K562 (cell line): Measurements from ENCODE around the gene EMILIN1. TPM values are rescaled to one million over a fixed set of nuclear protein-coding genes. Genes with fewer than 3 reads are reported as not detected.
A peak's percentile ranks its signal among the peaks of the same experiment; 100 is the strongest.

Experiments
- ATAC-seq: fragments of 200-7000 bp; cut with Tn5 transposase; 3 replicates; pipeline ENCODE4 v1.9.1; 2020; ENCODE audit warnings: moderate library complexity
- BruUV-seq: library from RNA; stranded (reverse); fragments of 400-500 nt; replicated peaks from 2 replicates; lab custom pipeline; 2021; lab: Mats Ljungman, UMichigan
- CTCF ChIA-PET: fragments of 300-600 bp; formaldehyde crosslinking; extraction: SDS; loops from one replicate; lab custom pipeline; 2021; ENCODE audit warnings: low intra/inter-chr PET ratio; lab: Yijun Ruan, JAX
- POLR2A ChIA-PET: fragments of 300-600, 350-650 bp; sonication (Branson Sonifier 250); formaldehyde crosslinking; extraction: SDS; loops from one replicate; lab custom pipeline; 2021; ENCODE audit warnings: antibody characterized with exemption, inconsistent platforms; lab: Yijun Ruan, JAX
- DNase-seq, 4 experiments: peaks; one replicate each; pipeline versions ENCODE4 v3.0.0 to v3.0.0-alpha.2; 2011 to 2018; ENCODE audit warnings: low spot score in 3 of 4, mixed read lengths in 3 of 4; ENCODE audit errors: extremely low read depth in 1 of 4
- FAIRE-seq: peaks from 2 replicates; lab custom pipeline; 2011; peaks lifted over from hg19 to GRCh38; lab: Jason Lieb, UNC
- H2AFZ ChIP-seq: 2 replicates; pipeline ENCODE4 v1.6.0; 2011; ENCODE audit warnings: low read depth, low read length, control low read depth, inconsistent platforms
- H3K27ac ChIP-seq: fragments of 200-600 bp; 3 replicates; pipeline ENCODE4 v1.8.0; 2011; ENCODE audit warnings: low read depth, mild to moderate bottlenecking, control low read depth, inconsistent platforms, low read length, moderate library complexity, mixed read lengths; ENCODE audit errors: extremely low read depth
- H3K27me3 ChIP-seq, 2 experiments: fragments of 300-600 bp in 1 of 2; 2 replicates in 1 of 2; 3 replicates in 1 of 2; pipeline versions ENCODE4 v1.6.0 to v1.8.0; 2011; ENCODE audit warnings: inconsistent platforms in 2 of 2, low read length in 2 of 2, mild to moderate bottlenecking in 1 of 2, mixed read lengths in 1 of 2, moderate library complexity in 1 of 2; ENCODE audit not compliant: control insufficient read depth in 2 of 2, insufficient read depth in 2 of 2
- H3K36me3 ChIP-seq: fragments of 300-600 bp; 3 replicates; pipeline ENCODE4 v1.8.0; 2011; ENCODE audit warnings: mild to moderate bottlenecking, low read length, inconsistent platforms; ENCODE audit not compliant: control insufficient read depth, insufficient read depth
- H3K4me1 ChIP-seq, 2 experiments: fragments of 200-600 bp in 1 of 2; replicated peaks in 1 of 2; 2 replicates in 1 of 2; 3 replicates in 1 of 2; pipeline versions ENCODE4 v1.5.1 to v1.8.0; 2011; ENCODE audit warnings: inconsistent platforms in 2 of 2, low read length in 2 of 2, mild to moderate bottlenecking in 1 of 2, mixed read lengths in 1 of 2, moderate library complexity in 1 of 2; ENCODE audit not compliant: control insufficient read depth in 2 of 2, insufficient read depth in 2 of 2
- H3K4me2 ChIP-seq: 2 replicates; pipeline ENCODE4 v1.6.1; 2011; ENCODE audit warnings: low read length, control low read depth, inconsistent platforms, mixed read lengths; ENCODE audit not compliant: insufficient read depth
- H3K4me3 ChIP-seq: fragments of 200-600 bp; sonication (generic), shearing (Covaris generic); 2 replicates; pipeline ENCODE4 v1.5.1; 2016; ENCODE audit warnings: control low read depth, inconsistent platforms
- H3K79me2 ChIP-seq: fragments of 200-600 bp; 3 replicates; pipeline ENCODE4 v1.8.0; 2011; ENCODE audit warnings: low read length, inconsistent platforms; ENCODE audit not compliant: control insufficient read depth, insufficient read depth
- H3K9ac ChIP-seq, 2 experiments: 2 replicates each; pipeline versions ENCODE4 v1.6.0 to v1.6.1; 2011; ENCODE audit warnings: low read depth in 2 of 2, low read length in 2 of 2, control low read depth in 1 of 2, inconsistent platforms in 1 of 2, mild to moderate bottlenecking in 1 of 2, mixed read lengths in 1 of 2; ENCODE audit not compliant: insufficient read depth in 1 of 2
- H3K9me1 ChIP-seq: one replicate; pipeline ENCODE4 v1.6.0; 2011; ENCODE audit warnings: inconsistent platforms, mild to moderate bottlenecking, low read length, moderate library complexity; ENCODE audit not compliant: control insufficient read depth, insufficient read depth
- H3K9me3 ChIP-seq: replicated peaks from 2 replicates; pipeline ENCODE4 v1.5.1; 2011; ENCODE audit warnings: low read depth, low read length, inconsistent platforms; ENCODE audit not compliant: control insufficient read depth, insufficient read depth
- H4K20me1 ChIP-seq: replicated peaks from 2 replicates; pipeline ENCODE4 v1.6.1; 2011; ENCODE audit warnings: low read length, inconsistent platforms, mixed read lengths; ENCODE audit not compliant: control insufficient read depth, insufficient read depth
- BDP1 ChIP-seq: IDR thresholded peaks from 3 replicates; pipeline ENCODE4 v1.6.1; 2011; ENCODE audit not compliant: insufficient read length, insufficient read depth
- CBFA2T3 ChIP-seq: fragments of 450-650 bp; IDR thresholded peaks from 2 replicates; pipeline ENCODE4 v1.6.1; 2017
- CBX3 ChIP-seq, 2 experiments: IDR thresholded peaks; 1 replicate in 1 of 2; 2 replicates in 1 of 2; pipeline ENCODE4 v1.6.1; 2012; ENCODE audit warnings: inconsistent platforms in 2 of 2, low read length in 2 of 2, borderline replicate concordance in 1 of 2, control low read depth in 1 of 2
- CLOCK ChIP-seq: fragments of 250-450 bp; sonication (Bioruptor Pico); IDR thresholded peaks from 2 replicates; pipeline ENCODE4 v1.4.0; 2020; ENCODE audit warnings: mild to moderate bottlenecking, moderate library complexity, borderline replicate concordance
- E2F3 ChIP-seq: fragments of 250-450 bp; sonication (Bioruptor Pico); IDR thresholded peaks from 2 replicates; pipeline ENCODE4 v1.4.0; 2020; ENCODE audit warnings: mild to moderate bottlenecking
- ETV5 ChIP-seq: sonication (generic); formaldehyde crosslinking; IDR thresholded peaks from 2 replicates; pipeline ENCODE4 v1.4.0; 2020; ENCODE audit warnings: low read depth, mild to moderate bottlenecking, missing genetic modification reagents
- NFRKB ChIP-seq: fragments of 450-650 bp; IDR thresholded peaks from 2 replicates; pipeline ENCODE4 v1.6.1; 2016; ENCODE audit warnings: low read depth
- RBM14 ChIP-seq: fragments of 200-400 bp; formaldehyde crosslinking; IDR thresholded peaks from 2 replicates; pipeline ENCODE4 v1.6.1; 2018; ENCODE audit warnings: low read depth, mild to moderate bottlenecking, low read length, moderate library complexity, borderline replicate concordance; ENCODE audit not compliant: insufficient read depth
- RBM22 ChIP-seq: fragments of 200-400 bp; formaldehyde crosslinking; IDR thresholded peaks from 2 replicates; pipeline ENCODE4 v1.6.1; 2018; ENCODE audit warnings: low read length, low read depth; ENCODE audit not compliant: poor library complexity, severe bottlenecking
- SAFB ChIP-seq: fragments of 200-400 bp; formaldehyde crosslinking; IDR thresholded peaks from 2 replicates; pipeline ENCODE4 v1.6.1; 2017; ENCODE audit warnings: low read depth, low read length, borderline replicate concordance
- TAF1 ChIP-seq: IDR thresholded peaks from 2 replicates; pipeline ENCODE4 v1.6.1; 2011; ENCODE audit warnings: mild to moderate bottlenecking, low read length, moderate library complexity; ENCODE audit not compliant: insufficient read depth, control insufficient read depth, severe bottlenecking; ENCODE audit errors: extremely low read depth
- WGBS: fragments of 100-300 bp; shearing (Covaris generic); methylation state at CpG from one replicate; pipeline ENCODE4 v1.1.6; 2016; ENCODE audit warnings: low coverage, mixed read lengths; ENCODE audit not compliant: insufficient coverage; ENCODE audit errors: missing lambda C conversion rate; 5-methylcytosine and 5-hydroxymethylcytosine counted together
- in situ Hi-C: fragments of 300-500 bp; cut with MboI; formaldehyde crosslinking; loops from 4 replicates; pipeline ENCODE4 v1.15.0; 2018; ENCODE audit warnings: inconsistent platforms, mixed read lengths
- intact Hi-C: fragments of 100-400 bp; cut with micrococcal nuclease; formaldehyde crosslinking; loops from 2 replicates; pipeline ENCODE4 v1.14.2; 2022
- polyA plus RNA-seq, 8 experiments: library from polyadenylated mRNA; depleted of rRNA in 4 of 8; stranded (reverse) in 5 of 8; unstranded in 3 of 8; fragments of >200 nt; fragmentation: Nextera tagmentation in 2 of 8; fragmentation: Illumina TruSeq in 1 of 8; extraction: Ambion mirVana in 2 of 8; extraction: Trizol in 1 of 8; gene quantifications; 2 replicates each; pipeline versions ENCODE4 v1.2.1 to v1.2.3, GENCODE V29; 2011 to 2014; ENCODE audit warnings: inconsistent platforms in 1 of 8, missing spikeins in 1 of 8
- total RNA-seq, 7 experiments: library from RNA; depleted of rRNA in 6 of 7; stranded (reverse); fragments of >200 nt in 6 of 7; fragmentation: Illumina TruSeq in 2 of 7; extraction: Trizol in 2 of 7; gene quantifications; 2 replicates each; pipeline versions ENCODE4 v1.2.1 to v1.2.3, GENCODE V29; 2011 to 2021; ENCODE audit warnings: low replicate concordance in 1 of 7
- TF ChIP-seq, protein P1 (sequence below): sonication (generic); formaldehyde crosslinking; IDR thresholded peaks from 2 replicates; pipeline ENCODE4 v1.8.0; 2022; ENCODE audit warnings: mild to moderate bottlenecking, missing genetic modification reagents
- TF ChIP-seq, protein P2 (sequence below): fragments of 450-650 bp; formaldehyde crosslinking; IDR thresholded peaks from 2 replicates; pipeline ENCODE4 v1.4.0; 2020; ENCODE audit warnings: mild to moderate bottlenecking, moderate library complexity
- TF ChIP-seq, protein P3 (sequence below): sonication (generic); formaldehyde crosslinking; IDR thresholded peaks from 2 replicates; pipeline ENCODE4 v1.8.0; 2022; ENCODE audit warnings: mild to moderate bottlenecking, missing genetic modification reagents

Gene EMILIN1
- total and polyA plus RNA-seq, 9 of the 15 experiments (the other 6 are each of a cell fraction or from before 2014, with no cell fraction given), result 0.04 to 2.7 (median 0.54) TPM; not detected in 2

DNA sequence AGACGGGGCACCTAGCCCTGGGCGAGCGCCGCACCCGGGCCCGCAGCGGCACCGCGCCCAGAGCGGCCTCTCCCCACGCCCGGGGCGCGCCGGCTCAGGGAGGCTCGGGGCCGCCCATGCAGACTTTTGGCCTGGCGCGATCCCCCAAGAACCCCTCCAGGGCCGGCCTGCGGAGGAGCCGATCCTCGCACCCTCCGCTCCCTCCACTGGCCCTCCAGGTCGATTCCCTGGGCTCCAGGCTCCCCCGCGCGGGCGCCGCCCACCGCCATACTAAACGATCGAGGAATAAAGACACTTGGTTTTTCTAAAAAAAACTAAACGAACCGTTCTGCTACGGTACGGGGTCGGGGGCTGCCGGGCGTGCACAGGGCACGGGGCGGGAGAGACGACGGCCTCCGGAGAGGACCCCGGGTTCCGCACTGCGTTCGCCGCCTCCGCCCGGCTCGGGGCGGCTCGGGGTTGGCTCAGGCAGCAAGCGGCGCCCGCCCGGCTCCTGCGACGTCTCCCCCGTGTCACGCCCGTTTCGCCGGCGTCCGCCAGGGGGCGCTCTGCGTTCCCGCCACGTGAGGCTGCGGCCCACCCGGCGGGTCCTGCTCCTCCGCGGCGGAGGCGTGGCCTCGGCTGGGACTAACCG lies 7.8 kb downstream of the EMILIN1 start:
- BruUV-seq, result no TSS peak
- Histone ChIP-seq H3K9ac (peak overlapping the region; percentile 81 to 95), H3K9me3 (no peaks in the 10 kb centered on the region), H3K4me3 (peak overlapping the region; percentile 57), H2AFZ (peak overlapping the region; percentile 56), H3K4me2 (peak overlapping the region; percentile 69), H3K4me1 (peaks cover 49 to 66% of the 10 kb centered on the region in 2 experiments), H3K27me3 (no peaks in the 10 kb centered on the region), H3K27ac (peak overlapping the region; percentile 85), H4K20me1 (no peaks in the 10 kb centered on the region), H3K36me3 (no peaks in the 10 kb centered on the region), H3K79me2 (peaks cover 10% of the 10 kb centered on the region; the same call in 1 of the 3 replicates), H3K9me1 (no peaks in the 10 kb centered on the region)
- 2% methylated on average over 39 of the region's 81 CpGs for WGBS
- in situ Hi-C loops, result loop anchor here (5.0 kb wide), 1 partner anchor 124 kb away; no protein-coding TSS in a partner anchor
- DNase-seq, result peak; percentile 96 to 97 (median 96)
- ChIA-PET POLR2A (interaction anchor here (0.6 to 1.7 kb wide), 7 partner anchors 8 to 293 kb away, joined by 3 to 5 read pairs (median 4); no protein-coding TSS in a partner anchor), CTCF (interaction anchor here (0.9 to 2.5 kb wide), 6 partner anchors 34 to 218 kb away, joined by 3 to 22 read pairs (median 4); no protein-coding TSS in a partner anchor)
- FAIRE-seq, result peak; percentile 66
- peak; percentile 90 for ATAC-seq
- intact Hi-C loops, result loop anchor here (1.0 kb wide), 1 partner anchor 66 kb away; no protein-coding TSS in a partner anchor
- TF ChIP-seq BDP1, result no peak
- peak; percentile 23 for TF ChIP-seq ETV5 (CRISPR knock-in tag)
- TF ChIP-seq CLOCK, result no peak
- TF ChIP-seq, protein P1, sequence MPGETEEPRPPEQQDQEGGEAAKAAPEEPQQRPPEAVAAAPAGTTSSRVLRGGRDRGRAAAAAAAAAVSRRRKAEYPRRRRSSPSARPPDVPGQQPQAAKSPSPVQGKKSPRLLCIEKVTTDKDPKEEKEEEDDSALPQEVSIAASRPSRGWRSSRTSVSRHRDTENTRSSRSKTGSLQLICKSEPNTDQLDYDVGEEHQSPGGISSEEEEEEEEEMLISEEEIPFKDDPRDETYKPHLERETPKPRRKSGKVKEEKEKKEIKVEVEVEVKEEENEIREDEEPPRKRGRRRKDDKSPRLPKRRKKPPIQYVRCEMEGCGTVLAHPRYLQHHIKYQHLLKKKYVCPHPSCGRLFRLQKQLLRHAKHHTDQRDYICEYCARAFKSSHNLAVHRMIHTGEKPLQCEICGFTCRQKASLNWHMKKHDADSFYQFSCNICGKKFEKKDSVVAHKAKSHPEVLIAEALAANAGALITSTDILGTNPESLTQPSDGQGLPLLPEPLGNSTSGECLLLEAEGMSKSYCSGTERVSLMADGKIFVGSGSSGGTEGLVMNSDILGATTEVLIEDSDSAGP (CRISPR knock-in tag), result no peak
- TF ChIP-seq, protein P2, sequence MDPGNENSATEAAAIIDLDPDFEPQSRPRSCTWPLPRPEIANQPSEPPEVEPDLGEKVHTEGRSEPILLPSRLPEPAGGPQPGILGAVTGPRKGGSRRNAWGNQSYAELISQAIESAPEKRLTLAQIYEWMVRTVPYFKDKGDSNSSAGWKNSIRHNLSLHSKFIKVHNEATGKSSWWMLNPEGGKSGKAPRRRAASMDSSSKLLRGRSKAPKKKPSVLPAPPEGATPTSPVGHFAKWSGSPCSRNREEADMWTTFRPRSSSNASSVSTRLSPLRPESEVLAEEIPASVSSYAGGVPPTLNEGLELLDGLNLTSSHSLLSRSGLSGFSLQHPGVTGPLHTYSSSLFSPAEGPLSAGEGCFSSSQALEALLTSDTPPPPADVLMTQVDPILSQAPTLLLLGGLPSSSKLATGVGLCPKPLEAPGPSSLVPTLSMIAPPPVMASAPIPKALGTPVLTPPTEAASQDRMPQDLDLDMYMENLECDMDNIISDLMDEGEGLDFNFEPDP, result no peak
- peak; percentile 60 for TF ChIP-seq TAF1
- TF ChIP-seq SAFB, result peak; percentile 92
- no peak for TF ChIP-seq NFRKB
- TF ChIP-seq E2F3 (CRISPR knock-in tag), result peak; percentile 81; the same call in 1 of the 2 replicates
- no peak for TF ChIP-seq CBFA2T3
- no peak for TF ChIP-seq RBM14
- TF ChIP-seq RBM22, result peak; percentile 33
- TF ChIP-seq CBX3 (IDR thresholded peaks at IDR 0.05; ENCODE audit: borderline replicate concordance in 1 of 2, low read length in 2 of 2), result peak in 1 of 2 experiments; percentile 79; a peak in 1 of 3 replicates
- TF ChIP-seq, protein P3, sequence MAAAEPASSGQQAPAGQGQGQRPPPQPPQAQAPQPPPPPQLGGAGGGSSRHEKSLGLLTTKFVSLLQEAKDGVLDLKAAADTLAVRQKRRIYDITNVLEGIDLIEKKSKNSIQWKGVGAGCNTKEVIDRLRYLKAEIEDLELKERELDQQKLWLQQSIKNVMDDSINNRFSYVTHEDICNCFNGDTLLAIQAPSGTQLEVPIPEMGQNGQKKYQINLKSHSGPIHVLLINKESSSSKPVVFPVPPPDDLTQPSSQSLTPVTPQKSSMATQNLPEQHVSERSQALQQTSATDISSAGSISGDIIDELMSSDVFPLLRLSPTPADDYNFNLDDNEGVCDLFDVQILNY (CRISPR knock-in tag), result no peak
